PC-9 (cell line): ENCODE measurements around the gene TNS1.

Source experiments
- CTCF ChIP-seq: fragments of 200-600 bp; sonication (generic); conservative IDR thresholded peaks from 2 replicates; pipeline ENCODE4 v1.6.1; 2017; ENCODE audit warnings: mixed run types, antibody characterized with exemption, mild to moderate bottlenecking, moderate library complexity
- EZH2 ChIP-seq: fragments of 200-600 bp; sonication (generic); IDR thresholded peaks from 2 replicates; pipeline ENCODE4 v1.8.0; 2017; ENCODE audit warnings: antibody characterized with exemption, low read depth

- TF ChIP-seq CTCF: no peak
- TF ChIP-seq EZH2: no peak
Measured at GRCh38 chr2:217856159-217856558, 146.6 kb downstream of the TNS1 start.
